Aorta (tissue), 5 donors: ENCODE data around the gene TMEM39B. TPM values are rescaled to one million over a fixed set of nuclear protein-coding genes. Genes with fewer than 3 reads are reported as not detected.
A peak's percentile ranks its signal among the peaks of the same experiment; 100 is the strongest.
"Not testable (repeated sequence)": the region's sequence is repeated elsewhere in the genome, so short reads cannot be mapped to it uniquely, and the experiment has no call there.

Source experiments
- ATAC-seq: fragments of 200-7000 bp; cut with Tn5 transposase; one replicate; pipeline ENCODE4 v1.9.1; 2022; ENCODE audit warnings: moderate library complexity; ENCODE audit not compliant: low FRiP score
- DNase-seq, 2 donors: peaks; one replicate each; pipeline ENCODE4 v3.0.0-alpha.2; 2020
- H3K27ac ChIP-seq, 2 donors: one replicate each; pipeline ENCODE4 v1.5.1; 2013; ENCODE audit warnings: low read length in 2 of 2, mild to moderate bottlenecking in 2 of 2, moderate library complexity in 2 of 2, control low read depth in 1 of 2, inconsistent platforms in 1 of 2, low read depth in 1 of 2
- H3K27me3 ChIP-seq, 2 donors: one replicate each; pipeline ENCODE4 v1.6.1; 2013; ENCODE audit warnings: control low read depth in 1 of 2, low read length in 1 of 2, mild to moderate bottlenecking in 1 of 2, moderate library complexity in 1 of 2; ENCODE audit not compliant: insufficient read depth in 2 of 2, control insufficient read depth in 1 of 2
- H3K36me3 ChIP-seq, 2 donors: one replicate each; pipeline ENCODE4 v1.6.1; 2013; ENCODE audit warnings: control low read depth in 1 of 2, low read length in 1 of 2, mild to moderate bottlenecking in 1 of 2; ENCODE audit not compliant: insufficient read depth in 2 of 2, control insufficient read depth in 1 of 2
- H3K4me1 ChIP-seq, 2 donors: one replicate each; pipeline ENCODE4 v1.6.1; 2013; ENCODE audit warnings: low read length in 2 of 2, control low read depth in 1 of 2, mild to moderate bottlenecking in 1 of 2, moderate library complexity in 1 of 2; ENCODE audit not compliant: insufficient read depth in 2 of 2, control insufficient read depth in 1 of 2
- H3K4me3 ChIP-seq, 2 donors: one replicate each; pipeline ENCODE4 v1.5.1; 2013; ENCODE audit warnings: low read length in 2 of 2, control low read depth in 1 of 2, mild to moderate bottlenecking in 1 of 2
- H3K9me3 ChIP-seq: one replicate; pipeline ENCODE4 v1.6.1; 2013; ENCODE audit warnings: mild to moderate bottlenecking, low read length; ENCODE audit not compliant: control insufficient read depth
- WGBS, 2 donors: extraction: QIAGEN DNeasy Blood & Tissue Kit; methylation state at CpG; one replicate each; pipeline ENCODE4 v1.1.7; 2013; 5-methylcytosine and 5-hydroxymethylcytosine counted together
- intact Hi-C, 2 donors: fragments of 100-400 bp; cut with DNase I; formaldehyde crosslinking; loops; one replicate each; pipeline versions ENCODE4 v1.14.2 to v1.15.0; 2022
- polyA plus RNA-seq, 2 donors: library from polyadenylated mRNA; stranded (reverse); fragments of 200-250 nt; gene quantifications; one replicate each; pipeline ENCODE4 v1.2.3, GENCODE V29; 2013
- total RNA-seq, 2 donors: library from RNA; stranded (reverse); fragmentation: NEBNext Ultra II Directional; extraction: Animal tissue kit (Norgen Biotek cat#: 25700); gene quantifications; one replicate each; pipeline ENCODE4 v1.2.1, GENCODE V29; 2021
- donor health status: healthy with polysubstance abuse.
- donor health status: Bipolar disorder and iron deficiency.
- donor health status: DM: no; HTN: no; CAD: no.
- donor health status: DM: no; HTN: no; CAD: no.
- donor health status: DM: yes; HTN: yes; CAD: no.

The TMEM39B gene
- total and polyA plus RNA-seq, 4 donors = 3.5 to 21.1 (median 15.4) TPM

DNA sequence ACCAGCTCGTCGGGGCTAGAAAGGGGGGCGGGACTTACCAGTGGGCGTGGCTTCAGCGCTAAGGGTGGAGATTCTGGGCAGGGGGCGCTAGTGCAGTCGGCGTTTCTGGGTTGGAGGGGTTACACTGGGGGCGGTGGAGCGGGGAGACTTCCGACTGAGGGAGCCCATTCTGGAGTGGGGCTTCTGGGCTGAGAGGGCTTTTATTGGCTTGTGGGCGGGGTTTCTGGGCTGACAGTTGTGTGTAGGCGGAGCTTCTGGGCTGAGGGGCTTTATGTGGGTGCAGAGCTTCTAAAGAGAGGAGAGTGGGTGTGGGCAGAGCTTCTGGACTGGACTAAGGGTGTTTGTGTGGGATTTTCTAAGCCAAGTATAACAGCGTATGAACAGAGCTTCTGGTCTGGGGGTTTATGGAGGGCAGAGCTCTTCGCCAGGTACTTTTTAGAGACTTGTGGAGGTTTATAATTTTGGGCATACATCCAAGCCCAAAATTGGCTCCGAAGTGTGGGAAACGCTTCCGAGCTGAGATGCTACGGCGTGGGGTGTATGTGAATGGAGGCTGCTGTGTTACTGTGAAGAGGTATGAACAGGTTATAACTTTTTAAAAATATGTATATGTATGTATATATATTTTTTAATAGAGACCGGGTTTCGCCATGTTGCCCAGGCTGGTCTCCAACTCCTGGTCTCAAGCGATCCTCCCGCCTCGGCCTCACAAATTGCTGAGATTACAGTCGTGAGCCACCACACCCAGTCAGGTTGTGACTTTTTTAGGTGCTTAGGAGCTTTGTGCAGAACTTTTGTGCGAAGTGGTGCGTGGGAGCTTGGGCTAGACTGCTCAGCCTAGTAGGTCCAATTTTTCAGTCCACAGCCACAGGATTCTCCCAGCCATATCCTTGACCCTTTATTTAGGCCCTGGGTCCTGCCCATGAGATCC lies 825 bp downstream of the TMEM39B start:
- no peaks in the 10 kb centered on the region for H3K27me3 ChIP-seq
- no peaks in the 10 kb centered on the region for H3K4me1 ChIP-seq
- peak overlapping the region; percentile 53 to 81 for H3K4me3 ChIP-seq
- intact Hi-C loops = loop anchor here in 1 of 2 donors (5.0 kb wide), 1 partner anchor 34 kb away; the partner anchor contains the start of gene KPNA6
- peak overlapping the region in 1 of 2 donors; percentile 28 for H3K27ac ChIP-seq
- ATAC-seq (no peak), DNase-seq (no peak)
- peaks cover 2% of the 10 kb centered on the region in 2 donors for H3K36me3 ChIP-seq
- 19 to 22% methylated on average over 28 of the region's 28 CpGs for WGBS, 2 donors
- no peaks in the 10 kb centered on the region for H3K9me3 ChIP-seq

DNA sequence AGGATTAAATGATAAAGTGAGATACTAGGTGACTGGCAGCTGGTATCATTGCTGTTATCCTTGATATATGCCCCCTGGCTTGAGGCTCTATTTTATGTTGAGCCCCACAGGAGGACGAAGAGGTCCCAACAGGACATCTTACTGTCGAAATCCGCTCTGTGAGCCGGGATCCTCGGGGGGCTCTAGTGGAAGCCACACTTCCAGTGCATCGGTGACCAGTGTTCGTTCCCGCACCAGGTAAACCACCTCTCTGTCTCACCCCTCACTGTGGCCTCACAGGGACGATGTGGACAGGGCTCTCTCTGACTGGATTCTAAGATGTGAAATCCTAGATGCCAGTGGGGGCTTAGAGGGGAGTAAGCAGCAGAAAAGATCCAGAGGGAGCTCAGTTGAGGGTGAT lies 2.1 kb downstream of the TMEM39B start:
- DNase-seq (no peak), ATAC-seq (no peak)
- 92 to 96% methylated on average over 9 of the region's 9 CpGs for WGBS, 2 donors
- H3K36me3 ChIP-seq = peaks cover 2% of the 10 kb centered on the region in 2 donors
- H3K4me1 ChIP-seq = no peaks in the 10 kb centered on the region
- intact Hi-C loops = loop anchor here in 1 of 2 donors (5.0 kb wide), 1 partner anchor 32 kb away; the partner anchor contains the start of gene KPNA6
- no peaks in the 10 kb centered on the region for H3K27me3 ChIP-seq
- H3K9me3 ChIP-seq = no peaks in the 10 kb centered on the region
- no peak overlapping the region for H3K27ac ChIP-seq
- H3K4me3 ChIP-seq = no peak overlapping the region

DNA sequence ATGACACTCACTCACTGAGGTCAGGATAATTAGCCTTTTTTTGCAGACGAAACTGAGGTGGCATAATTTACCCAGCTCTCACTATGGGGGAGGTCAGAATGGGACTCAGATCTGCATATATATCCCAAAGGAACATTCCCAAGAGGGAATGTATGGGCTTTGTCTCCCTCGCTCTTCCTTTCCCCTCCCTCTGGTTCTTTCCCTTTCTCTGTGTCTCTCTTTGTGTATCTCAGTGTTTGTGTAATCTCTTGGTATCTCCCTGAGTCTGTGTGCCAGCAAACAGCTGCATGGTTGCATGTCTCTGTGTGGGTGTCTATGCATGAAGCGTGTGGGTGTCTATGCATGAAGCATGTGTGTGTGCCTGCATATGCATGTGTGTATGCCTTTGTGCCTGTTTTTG lies 4.7 kb downstream of the TMEM39B start:
- DNase-seq (no peak), ATAC-seq (no peak)
- Histone ChIP-seq H3K9me3 (no peaks in the 10 kb centered on the region), H3K36me3 (peaks cover 2% of the 10 kb centered on the region in 2 donors), H3K4me3 (no peak overlapping the region), H3K27me3 (no peaks in the 10 kb centered on the region), H3K4me1 (no peaks in the 10 kb centered on the region), H3K27ac (no peak overlapping the region)
- intact Hi-C loops = no loop called here
- 84 to 90% methylated on average over 3 of the region's 3 CpGs for WGBS, 2 donors

DNA sequence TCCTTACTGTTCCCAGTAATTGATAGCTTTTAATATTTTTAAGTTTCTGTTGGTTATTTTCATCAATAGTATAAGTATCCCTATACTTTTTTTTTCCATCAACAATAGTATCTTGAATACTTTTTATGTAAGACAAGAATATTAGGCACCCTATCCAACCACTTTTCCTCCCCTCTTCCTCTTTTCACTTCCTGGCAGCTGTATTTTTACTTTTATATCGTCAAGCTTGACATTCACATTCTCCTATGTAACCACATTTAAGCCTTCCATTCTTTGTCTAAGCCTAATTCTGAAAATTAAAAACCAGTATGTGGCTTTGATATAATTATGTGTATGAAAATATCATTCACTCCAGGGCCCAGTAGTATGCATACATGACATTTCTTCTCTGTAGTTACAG lies 9.3 kb downstream of the TMEM39B start:
- intact Hi-C loops = no loop called here
- no peak overlapping the region for H3K4me3 ChIP-seq
- no peaks in the 10 kb centered on the region for H3K36me3 ChIP-seq
- no peaks in the 10 kb centered on the region for H3K9me3 ChIP-seq
- no peak for ATAC-seq
- no peak overlapping the region for H3K27ac ChIP-seq
- no peaks in the 10 kb centered on the region for H3K27me3 ChIP-seq
- no peak for DNase-seq
- H3K4me1 ChIP-seq = no peaks in the 10 kb centered on the region
- 86 to 92% methylated on average over 1 of the region's 1 CpG for WGBS, 2 donors

DNA sequence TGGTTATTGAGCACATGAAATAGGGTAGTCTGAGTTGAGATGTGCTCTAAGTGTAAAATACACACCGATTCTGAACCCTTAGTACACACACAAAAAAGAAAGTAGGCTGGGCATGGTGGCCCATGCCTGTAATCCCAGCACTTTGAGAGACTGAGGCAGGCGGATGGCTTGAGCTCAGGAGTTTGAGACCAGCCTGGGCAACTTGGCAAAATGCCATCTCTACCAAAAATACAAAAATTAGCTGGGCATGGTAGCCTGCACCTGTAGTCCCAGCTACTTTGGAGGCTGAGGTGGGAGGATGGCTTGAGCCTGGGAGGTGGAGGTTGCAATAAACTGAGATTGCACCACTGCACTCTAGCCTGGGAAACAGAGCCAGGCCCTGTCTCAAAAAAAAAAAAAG lies 13.6 kb downstream of the TMEM39B start:
- H3K4me3 ChIP-seq, DNase-seq, H3K27ac ChIP-seq, H3K4me1 ChIP-seq, H3K9me3 ChIP-seq, H3K27me3 ChIP-seq, intact Hi-C loops, H3K36me3 ChIP-seq, ATAC-seq: not testable (repeated sequence)
- 97 to 100% methylated on average over 2 of the region's 2 CpGs for WGBS, 2 donors

DNA sequence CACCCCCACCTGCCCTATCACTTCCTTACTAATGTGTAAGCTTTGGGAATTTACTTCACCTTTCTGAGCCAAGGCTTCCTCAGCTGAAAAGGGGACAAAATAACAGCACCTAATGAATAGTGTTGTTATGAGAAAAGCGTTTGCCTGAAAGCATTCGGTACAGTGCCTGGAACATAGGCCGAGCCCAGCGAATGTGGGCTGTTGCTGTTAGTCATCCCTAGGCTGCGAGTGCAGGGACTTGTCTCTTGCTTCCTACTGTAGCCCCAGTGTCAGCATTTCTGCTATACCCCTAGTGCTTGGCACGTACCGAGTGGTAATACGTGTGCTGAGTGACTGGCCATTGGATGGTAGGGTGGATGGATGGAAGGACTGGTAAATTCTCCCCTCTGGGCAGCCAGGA lies 18.4 kb downstream of the TMEM39B start:
- H3K27me3 ChIP-seq = no peaks in the 10 kb centered on the region
- H3K9me3 ChIP-seq = no peaks in the 10 kb centered on the region
- DNase-seq (peak in 1 of 2 donors; percentile 19), ATAC-seq (no peak)
- H3K27ac ChIP-seq = no peak overlapping the region
- H3K4me1 ChIP-seq = no peaks in the 10 kb centered on the region
- H3K36me3 ChIP-seq = peaks cover 0 to 7% of the 10 kb centered on the region in 2 donors
- intact Hi-C loops = no loop called here
- 97 to 98% methylated on average over 8 of the region's 8 CpGs for WGBS, 2 donors
- H3K4me3 ChIP-seq = no peak overlapping the region

DNA sequence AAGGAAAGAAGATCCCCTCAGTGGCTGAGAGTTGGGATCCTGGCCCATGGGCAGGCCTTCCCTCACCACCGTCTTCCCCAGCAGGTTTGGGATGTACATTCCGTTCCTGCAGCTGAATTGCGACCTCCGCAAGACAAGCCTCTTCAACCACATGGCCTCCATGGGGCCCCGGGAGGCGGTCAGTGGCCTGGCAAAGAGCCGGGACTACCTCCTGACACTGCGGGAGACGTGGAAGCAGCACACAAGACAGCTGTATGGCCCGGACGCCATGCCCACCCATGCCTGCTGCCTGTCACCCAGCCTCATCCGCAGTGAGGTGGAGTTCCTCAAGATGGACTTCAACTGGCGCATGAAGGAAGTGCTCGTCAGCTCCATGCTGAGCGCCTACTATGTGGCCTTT lies 18.9 kb downstream of the TMEM39B start:
- Histone ChIP-seq H3K4me1 (no peaks in the 10 kb centered on the region), H3K27ac (no peak overlapping the region), H3K36me3 (peaks cover 0 to 7% of the 10 kb centered on the region in 2 donors), H3K9me3 (no peaks in the 10 kb centered on the region), H3K4me3 (no peak overlapping the region), H3K27me3 (no peaks in the 10 kb centered on the region)
- WGBS, 2 donors = 92 to 93% methylated on average over 15 of the region's 15 CpGs
- ATAC-seq (no peak), DNase-seq (peak in 1 of 2 donors; percentile 71)
- intact Hi-C loops = no loop called here

DNA sequence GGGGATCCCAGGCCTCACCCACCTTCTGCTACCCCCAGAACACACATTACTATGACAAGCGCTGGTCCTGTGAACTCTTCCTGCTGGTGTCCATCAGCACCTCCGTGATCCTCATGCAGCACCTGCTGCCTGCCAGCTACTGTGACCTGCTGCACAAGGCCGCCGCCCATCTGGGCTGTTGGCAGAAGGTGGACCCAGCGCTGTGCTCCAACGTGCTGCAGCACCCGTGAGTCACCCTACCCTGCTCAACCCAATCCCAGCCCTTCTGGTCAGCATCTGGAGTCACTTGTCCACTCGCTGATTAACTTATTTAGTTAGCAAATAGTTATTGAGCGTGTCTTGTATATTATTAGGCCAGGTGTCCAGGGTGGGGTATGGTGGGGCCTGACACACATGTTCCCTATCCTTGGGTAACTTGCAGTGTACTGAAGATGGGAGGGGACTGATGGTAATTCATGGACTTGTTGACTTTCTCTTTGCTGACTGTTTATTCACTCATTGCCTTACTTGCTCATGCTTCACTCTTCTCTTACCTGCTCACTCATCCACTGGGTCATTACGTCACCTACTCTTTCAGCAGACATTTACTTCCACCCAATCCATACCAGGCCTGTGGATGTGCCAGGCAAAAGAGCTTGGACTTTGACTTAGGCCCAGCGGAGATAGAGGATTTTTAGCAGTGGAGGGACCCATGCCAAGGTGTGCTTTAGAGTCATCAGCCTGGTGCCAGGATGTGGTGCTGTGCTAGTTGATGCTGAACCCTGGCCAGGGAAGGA lies 22.2 kb downstream of the TMEM39B start:
- no peaks in the 10 kb centered on the region for H3K4me1 ChIP-seq
- peaks cover 0 to 7% of the 10 kb centered on the region in 2 donors for H3K36me3 ChIP-seq
- H3K9me3 ChIP-seq = no peaks in the 10 kb centered on the region
- 92% methylated on average over 11 of the region's 11 CpGs for WGBS, 2 donors
- H3K27ac ChIP-seq = no peak overlapping the region
- DNase-seq (peak in 1 of 2 donors; percentile 55), ATAC-seq (no peak)
- H3K4me3 ChIP-seq = no peak overlapping the region
- intact Hi-C loops = no loop called here
- no peaks in the 10 kb centered on the region for H3K27me3 ChIP-seq
